Endothelial cell of umbilical vein (primary cell): ENCODE results near the gene PDLIM4. TPM values are rescaled to one million over a fixed set of nuclear protein-coding genes. Genes with fewer than 3 reads are reported as not detected.

Source experiments
- BruUV-seq: library from RNA; stranded (reverse); fragments of 400-500 nt; replicated peaks from 2 replicates; lab custom pipeline; 2021; lab: Mats Ljungman, UMichigan
- CTCF ChIA-PET: fragments of 300-600, 350-600 bp; sonication (Branson Sonifier 250); formaldehyde crosslinking; loops from one replicate; lab custom pipeline; 2021; ENCODE audit warnings: antibody characterized with exemption, inconsistent platforms; lab: Charles Lee
- POLR2A ChIA-PET: fragments of 300-600, 350-600 bp; sonication (Branson Sonifier 250); formaldehyde crosslinking; loops from one replicate; lab custom pipeline; 2021; ENCODE audit warnings: antibody characterized with exemption, inconsistent platforms; lab: Charles Lee
- DNase-seq: peaks from one replicate; pipeline ENCODE4 v3.0.0-alpha.2; 2011; ENCODE audit warnings: low read depth, low spot score
- FAIRE-seq: peaks from 2 replicates; lab custom pipeline; 2011; peaks lifted over from hg19 to GRCh38; lab: Jason Lieb, UNC
- H2AFZ ChIP-seq: 2 replicates; pipeline ENCODE4 v1.6.0; 2012; ENCODE audit warnings: low read depth, low read length, control low read depth, inconsistent platforms
- H3K27ac ChIP-seq: 2 replicates; pipeline ENCODE4 v1.5.1; 2011; ENCODE audit warnings: low read depth, mild to moderate bottlenecking, control low read depth, low read length, moderate library complexity; ENCODE audit not compliant: insufficient read depth
- H3K27me3 ChIP-seq, 2 experiments: 2 replicates each; pipeline versions ENCODE4 v1.6.0 to v1.6.1; 2011; ENCODE audit warnings: low read length in 2 of 2, mixed read lengths in 1 of 2; ENCODE audit not compliant: control insufficient read depth in 2 of 2, insufficient read depth in 2 of 2
- H3K36me3 ChIP-seq, 2 experiments: 2 replicates in 1 of 2; 3 replicates in 1 of 2; pipeline ENCODE4 v1.5.1; 2011; ENCODE audit warnings: low read length in 2 of 2, mild to moderate bottlenecking in 1 of 2, moderate library complexity in 1 of 2; ENCODE audit not compliant: control insufficient read depth in 2 of 2, insufficient read depth in 2 of 2; ENCODE audit errors: extremely low read depth in 1 of 2
- H3K4me1 ChIP-seq: 3 replicates; pipeline ENCODE4 v1.5.1; 2011; ENCODE audit warnings: mild to moderate bottlenecking, low read length; ENCODE audit not compliant: control insufficient read depth, insufficient read depth; ENCODE audit errors: extremely low read depth
- H3K4me2 ChIP-seq: 2 replicates; pipeline ENCODE4 v1.6.1; 2011; ENCODE audit warnings: low read length, control low read depth, mixed read lengths; ENCODE audit not compliant: insufficient read depth
- H3K4me3 ChIP-seq, 3 experiments: fragments of 200-600 bp in 1 of 3; sonication (generic), shearing (Covaris generic) in 1 of 3; replicated peaks in 1 of 3; 2 replicates each; pipeline ENCODE4 v1.5.1; 2011 to 2016; ENCODE audit warnings: control low read depth in 3 of 3, low read length in 3 of 3, mild to moderate bottlenecking in 2 of 3, inconsistent platforms in 1 of 3, low read depth in 1 of 3, moderate library complexity in 1 of 3; ENCODE audit not compliant: insufficient read depth in 1 of 3
- H3K79me2 ChIP-seq: 2 replicates; pipeline ENCODE4 v1.6.0; 2012; ENCODE audit warnings: low read length, inconsistent platforms; ENCODE audit not compliant: control insufficient read depth, insufficient read depth
- H3K9ac ChIP-seq: replicated peaks from 2 replicates; pipeline ENCODE3; 2011; ENCODE audit warnings: low read length, control low read depth; ENCODE audit not compliant: insufficient read depth; ENCODE audit errors: extremely low read depth
- H3K9me1 ChIP-seq: replicated peaks from 3 replicates; pipeline ENCODE4 v1.6.0; 2011; ENCODE audit warnings: mild to moderate bottlenecking, low read length; ENCODE audit not compliant: control insufficient read depth, insufficient read depth; ENCODE audit errors: extremely low read depth
- H3K9me3 ChIP-seq: replicated peaks from 2 replicates; pipeline ENCODE4 v1.5.1; 2012; ENCODE audit warnings: low read length, inconsistent platforms; ENCODE audit not compliant: control insufficient read depth, insufficient read depth
- H4K20me1 ChIP-seq: replicated peaks from 2 replicates; pipeline ENCODE3; 2011; ENCODE audit warnings: mild to moderate bottlenecking, low read length; ENCODE audit not compliant: control insufficient read depth, insufficient read depth; ENCODE audit errors: extremely low read depth
- EZH2 ChIP-seq: IDR thresholded peaks from 2 replicates; pipeline ENCODE4 v1.6.1; 2012; ENCODE audit warnings: borderline replicate concordance, low read depth, mild to moderate bottlenecking, moderate library complexity, low read length, inconsistent platforms; ENCODE audit not compliant: severe bottlenecking
- FOS ChIP-seq: IDR thresholded peaks from 2 replicates; pipeline ENCODE4 v1.6.1; 2011; ENCODE audit warnings: mild to moderate bottlenecking, low read length, moderate library complexity, borderline replicate concordance; ENCODE audit not compliant: insufficient read depth
- GATA2 ChIP-seq: IDR thresholded peaks from 2 replicates; pipeline ENCODE4 v1.7.0; 2011; ENCODE audit warnings: low read depth, mild to moderate bottlenecking, moderate library complexity, mixed read lengths, low read length; ENCODE audit not compliant: insufficient read length, insufficient read depth
- JUN ChIP-seq: IDR thresholded peaks from 2 replicates; pipeline ENCODE4 v1.6.1; 2011; ENCODE audit warnings: borderline replicate concordance, low read depth; ENCODE audit not compliant: insufficient read length, insufficient read depth
- MYC ChIP-seq: IDR thresholded peaks from one replicate; pipeline ENCODE4 v1.6.1; 2011; ENCODE audit warnings: mild to moderate bottlenecking, low read depth, low read length
- POLR2A ChIP-seq: IDR thresholded peaks from 2 replicates; pipeline ENCODE4 v1.6.1; 2012; ENCODE audit warnings: low read depth, mild to moderate bottlenecking, control low read depth, low read length
- POLR2AphosphoS5 ChIP-seq: IDR thresholded peaks from 2 replicates; pipeline ENCODE4 v1.6.1; 2012; ENCODE audit warnings: low read depth, mild to moderate bottlenecking, control low read depth, low read length, moderate library complexity; ENCODE audit not compliant: insufficient read depth
- dilution Hi-C: fragments of 300-500 bp; cut with MboI; formaldehyde crosslinking; loops from one replicate; pipeline ENCODE4 v1.15.0; 2019; ENCODE audit warnings: low sequenced_read_pairs; ENCODE audit not compliant: extremely low pct_ligation_motif_present
- intact Hi-C: fragments of 100-400 bp; cut with micrococcal nuclease; formaldehyde crosslinking; loops from one replicate; pipeline ENCODE4 v1.10.0; 2022
- polyA plus RNA-seq, 4 experiments: library from polyadenylated mRNA; depleted of rRNA in 3 of 4; stranded (reverse) in 3 of 4; unstranded in 1 of 4; fragments of >200 nt; gene quantifications; 2 replicates each; pipeline versions ENCODE4 v1.2.1 to v1.2.3, GENCODE V29; 2011 to 2012; ENCODE audit warnings: missing spikeins in 1 of 4
- total RNA-seq: library from RNA; stranded (reverse); gene quantifications from 2 replicates; pipeline ENCODE4 v1.2.3, GENCODE V29; 2021
- TF ChIP-seq, protein P1 (sequence below): IDR thresholded peaks from 2 replicates; pipeline ENCODE4 v1.6.1; 2011; ENCODE audit not compliant: insufficient read depth, insufficient read length
- TF ChIP-seq, protein P2 (sequence below), 2 donors: IDR thresholded peaks; 1 replicate in 1 of 2; 2 replicates in 1 of 2; pipeline ENCODE4 v1.5.1; 2011; ENCODE audit warnings: low read length in 2 of 2, mild to moderate bottlenecking in 2 of 2, moderate library complexity in 2 of 2, control low read depth in 1 of 2, inconsistent platforms in 1 of 2, low read depth in 1 of 2; ENCODE audit not compliant: insufficient read depth in 1 of 2; ENCODE audit errors: extremely low read depth in 1 of 2

Gene PDLIM4
- total and polyA plus RNA-seq, 2 donors (not counting 3 experiments of a cell fraction or from before 2014, with no cell fraction given): 65.7 to 112 TPM

- no peak overlapping the region for H3K4me2 ChIP-seq
- H3K36me3 ChIP-seq: no peaks in the 10 kb centered on the region
- no peak overlapping the region for H3K9ac ChIP-seq
- no peak overlapping the region for H2AFZ ChIP-seq
- no peak overlapping the region for H3K27ac ChIP-seq
- H3K9me3 ChIP-seq: no peaks in the 10 kb centered on the region
- DNase-seq (no peak), FAIRE-seq (no peak)
- no peaks in the 10 kb centered on the region for H4K20me1 ChIP-seq
- H3K9me1 ChIP-seq: no peaks in the 10 kb centered on the region
- no TSS peak for BruUV-seq
- ChIA-PET CTCF (no interaction called here), POLR2A (no interaction called here)
- peaks cover 17% of the 10 kb centered on the region for H3K4me1 ChIP-seq
- intact Hi-C loops: loop anchor here (10.0 kb wide), 2 partner anchors 196 to 526 kb away; partner anchors contain the start of gene IRF1
- no peaks in the 10 kb centered on the region for H3K27me3 ChIP-seq
- peaks cover 10% of the 10 kb centered on the region for H3K79me2 ChIP-seq
- dilution Hi-C loops: no loop called here
- TF ChIP-seq, protein P1, sequence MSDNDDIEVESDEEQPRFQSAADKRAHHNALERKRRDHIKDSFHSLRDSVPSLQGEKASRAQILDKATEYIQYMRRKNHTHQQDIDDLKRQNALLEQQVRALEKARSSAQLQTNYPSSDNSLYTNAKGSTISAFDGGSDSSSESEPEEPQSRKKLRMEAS: no peak
- TF ChIP-seq POLR2A (no peak), EZH2 (no peak), GATA2 (no peak), POLR2AphosphoS5 (no peak), FOS (no peak), JUN (no peak), MYC (no peak)
- TF ChIP-seq, protein P2, sequence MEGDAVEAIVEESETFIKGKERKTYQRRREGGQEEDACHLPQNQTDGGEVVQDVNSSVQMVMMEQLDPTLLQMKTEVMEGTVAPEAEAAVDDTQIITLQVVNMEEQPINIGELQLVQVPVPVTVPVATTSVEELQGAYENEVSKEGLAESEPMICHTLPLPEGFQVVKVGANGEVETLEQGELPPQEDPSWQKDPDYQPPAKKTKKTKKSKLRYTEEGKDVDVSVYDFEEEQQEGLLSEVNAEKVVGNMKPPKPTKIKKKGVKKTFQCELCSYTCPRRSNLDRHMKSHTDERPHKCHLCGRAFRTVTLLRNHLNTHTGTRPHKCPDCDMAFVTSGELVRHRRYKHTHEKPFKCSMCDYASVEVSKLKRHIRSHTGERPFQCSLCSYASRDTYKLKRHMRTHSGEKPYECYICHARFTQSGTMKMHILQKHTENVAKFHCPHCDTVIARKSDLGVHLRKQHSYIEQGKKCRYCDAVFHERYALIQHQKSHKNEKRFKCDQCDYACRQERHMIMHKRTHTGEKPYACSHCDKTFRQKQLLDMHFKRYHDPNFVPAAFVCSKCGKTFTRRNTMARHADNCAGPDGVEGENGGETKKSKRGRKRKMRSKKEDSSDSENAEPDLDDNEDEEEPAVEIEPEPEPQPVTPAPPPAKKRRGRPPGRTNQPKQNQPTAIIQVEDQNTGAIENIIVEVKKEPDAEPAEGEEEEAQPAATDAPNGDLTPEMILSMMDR (IDR thresholded peaks at IDR 0.05; ENCODE audit: extremely low read depth in 1 of 2, insufficient read depth in 1 of 2, low read depth in 1 of 2, low read length in 2 of 2): no peak
- H3K4me3 ChIP-seq: no peak overlapping the region
These were observed 41.1 kb downstream of the PDLIM4 start for GRCh38 chr5:132298298-132299212.
